Mammary microvascular endothelial cell (primary cell): Measurements from ENCODE around the gene GGTLC1. TPM values are rescaled to one million over a fixed set of nuclear protein-coding genes. Genes with fewer than 3 reads are reported as not detected.

ENCODE experiments used
- total RNA-seq: library from RNA; depleted of rRNA; stranded (reverse); fragments of >200 nt; gene quantifications from 2 replicates; pipeline ENCODE4 v1.2.3, GENCODE V29; 2015

Gene GGTLC1
- not detected in 2 replicates for total RNA-seq

DNA sequence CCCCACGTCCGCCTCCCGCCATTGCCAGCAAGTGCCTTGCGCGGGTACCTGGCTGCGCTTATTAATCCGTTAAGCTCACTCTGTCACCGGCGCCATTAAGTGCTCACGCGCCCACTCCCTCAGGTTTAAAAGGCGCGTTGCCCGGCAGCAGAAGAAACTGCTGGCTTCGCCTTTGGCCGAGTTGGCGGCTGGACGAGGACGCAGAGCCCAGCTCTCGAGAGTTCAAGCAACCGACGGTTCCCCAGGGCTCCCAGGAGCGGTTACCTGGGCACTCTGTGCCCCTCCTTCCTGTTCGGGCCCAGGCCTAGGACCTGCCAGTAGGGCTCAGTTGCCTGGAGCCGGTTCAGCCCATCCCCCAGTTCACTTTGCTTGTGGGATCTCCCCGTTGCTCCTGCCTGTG is at the start of gene GGTLC1:
GGTLC1 (minus strand) TSS at position 219 of the 400 bp plus-strand sequence. CDS start 2,168 bp downstream, outside the sequence.

Other genes starting within 250 kb of the GGTLC1 start
- gene CST1, start 237.8 kb downstream of the GGTLC1 start, total RNA-seq = 0.80 and 1.3 TPM in 2 replicates
- gene CST2, start 162.1 kb downstream of the GGTLC1 start, total RNA-seq = not detected in 2 replicates
- not detected in 2 replicates for gene CST5, start 109.0 kb downstream of the GGTLC1 start, total RNA-seq